Measurements from ENCODE around the gene SART1. TPM values are rescaled to one million over a fixed set of nuclear protein-coding genes. Genes with fewer than 3 reads are reported as not detected.
A peak's percentile ranks its signal among the peaks of the same experiment; 100 is the strongest.

Gene SART1, protein sequence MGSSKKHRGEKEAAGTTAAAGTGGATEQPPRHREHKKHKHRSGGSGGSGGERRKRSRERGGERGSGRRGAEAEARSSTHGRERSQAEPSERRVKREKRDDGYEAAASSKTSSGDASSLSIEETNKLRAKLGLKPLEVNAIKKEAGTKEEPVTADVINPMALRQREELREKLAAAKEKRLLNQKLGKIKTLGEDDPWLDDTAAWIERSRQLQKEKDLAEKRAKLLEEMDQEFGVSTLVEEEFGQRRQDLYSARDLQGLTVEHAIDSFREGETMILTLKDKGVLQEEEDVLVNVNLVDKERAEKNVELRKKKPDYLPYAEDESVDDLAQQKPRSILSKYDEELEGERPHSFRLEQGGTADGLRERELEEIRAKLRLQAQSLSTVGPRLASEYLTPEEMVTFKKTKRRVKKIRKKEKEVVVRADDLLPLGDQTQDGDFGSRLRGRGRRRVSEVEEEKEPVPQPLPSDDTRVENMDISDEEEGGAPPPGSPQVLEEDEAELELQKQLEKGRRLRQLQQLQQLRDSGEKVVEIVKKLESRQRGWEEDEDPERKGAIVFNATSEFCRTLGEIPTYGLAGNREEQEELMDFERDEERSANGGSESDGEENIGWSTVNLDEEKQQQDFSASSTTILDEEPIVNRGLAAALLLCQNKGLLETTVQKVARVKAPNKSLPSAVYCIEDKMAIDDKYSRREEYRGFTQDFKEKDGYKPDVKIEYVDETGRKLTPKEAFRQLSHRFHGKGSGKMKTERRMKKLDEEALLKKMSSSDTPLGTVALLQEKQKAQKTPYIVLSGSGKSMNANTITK
- 10 to 100 TPM; 14.4 to 61.9 (median 26.4) TPM for total RNA-seq

DNA sequence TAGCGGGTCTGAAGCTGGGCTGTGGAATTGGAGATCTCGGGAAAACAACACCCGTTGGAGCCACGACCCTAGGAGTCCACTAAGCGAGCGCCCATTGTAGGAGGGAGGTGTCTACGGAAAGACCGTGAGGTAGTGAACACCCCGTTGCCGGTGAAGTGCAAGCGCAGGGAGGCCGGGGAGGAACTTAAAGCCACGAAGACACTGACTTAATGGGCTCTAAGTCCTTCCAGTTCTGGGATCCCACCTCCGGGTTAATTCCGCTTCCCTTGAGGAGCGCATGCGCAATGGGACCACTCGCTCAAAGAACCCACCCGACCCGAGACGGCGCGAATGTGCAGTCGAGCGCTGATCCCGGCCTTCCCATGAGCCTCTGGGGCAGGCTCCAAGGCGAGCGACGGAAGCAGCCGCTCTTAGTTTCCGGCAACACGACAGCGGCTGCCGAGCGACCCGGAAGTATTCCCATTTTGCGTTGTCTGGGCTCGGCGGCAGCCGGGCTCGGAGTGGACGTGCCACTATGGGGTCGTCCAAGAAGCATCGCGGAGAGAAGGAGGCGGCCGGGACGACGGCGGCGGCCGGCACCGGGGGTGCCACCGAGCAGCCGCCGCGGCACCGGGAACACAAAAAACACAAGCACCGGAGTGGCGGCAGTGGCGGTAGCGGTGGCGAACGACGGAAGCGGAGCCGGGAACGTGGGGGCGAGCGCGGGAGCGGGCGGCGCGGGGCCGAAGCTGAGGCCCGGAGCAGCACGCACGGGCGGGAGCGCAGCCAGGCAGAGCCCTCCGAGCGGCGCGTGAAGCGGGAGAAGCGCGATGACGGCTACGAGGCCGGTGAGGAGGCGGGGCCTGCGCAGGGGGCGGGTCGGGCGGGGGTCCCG is at the start of gene SART1:
Gene SART1 (plus strand): TSS at position 468 of the 874 bp plus-strand sequence. CDS start 47 bp downstream, at position 515.
- peak; percentile 60 to 68 for TF ChIP-seq POLR2A (IDR thresholded peaks at IDR 0.05)
- TF ChIP-seq, protein P1, sequence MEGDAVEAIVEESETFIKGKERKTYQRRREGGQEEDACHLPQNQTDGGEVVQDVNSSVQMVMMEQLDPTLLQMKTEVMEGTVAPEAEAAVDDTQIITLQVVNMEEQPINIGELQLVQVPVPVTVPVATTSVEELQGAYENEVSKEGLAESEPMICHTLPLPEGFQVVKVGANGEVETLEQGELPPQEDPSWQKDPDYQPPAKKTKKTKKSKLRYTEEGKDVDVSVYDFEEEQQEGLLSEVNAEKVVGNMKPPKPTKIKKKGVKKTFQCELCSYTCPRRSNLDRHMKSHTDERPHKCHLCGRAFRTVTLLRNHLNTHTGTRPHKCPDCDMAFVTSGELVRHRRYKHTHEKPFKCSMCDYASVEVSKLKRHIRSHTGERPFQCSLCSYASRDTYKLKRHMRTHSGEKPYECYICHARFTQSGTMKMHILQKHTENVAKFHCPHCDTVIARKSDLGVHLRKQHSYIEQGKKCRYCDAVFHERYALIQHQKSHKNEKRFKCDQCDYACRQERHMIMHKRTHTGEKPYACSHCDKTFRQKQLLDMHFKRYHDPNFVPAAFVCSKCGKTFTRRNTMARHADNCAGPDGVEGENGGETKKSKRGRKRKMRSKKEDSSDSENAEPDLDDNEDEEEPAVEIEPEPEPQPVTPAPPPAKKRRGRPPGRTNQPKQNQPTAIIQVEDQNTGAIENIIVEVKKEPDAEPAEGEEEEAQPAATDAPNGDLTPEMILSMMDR (IDR thresholded peaks at IDR 0.05) = peak in 1 of 6 experiments; percentile 18
- H3K27ac ChIP-seq = peak within 1 kb of the TSS; percentile 83 to 96 (median 92)
- H3K27me3 ChIP-seq = no peaks in the 10 kb centered on the region
- peak; percentile 95 to 99 (median 98) for DNase-seq
- peaks cover 6 to 20% (median 18%) of the 10 kb centered on the region in 4 donors for H3K4me1 ChIP-seq
- H3K9me3 ChIP-seq = no peaks in the 10 kb centered on the region
- H3K36me3 ChIP-seq = peaks cover 0 to 29% (median 0%) of the 10 kb centered on the region in 3 donors
- H3K4me3 ChIP-seq = peak within 1 kb of the TSS; percentile 77 to 100 (median 96)

DNA sequence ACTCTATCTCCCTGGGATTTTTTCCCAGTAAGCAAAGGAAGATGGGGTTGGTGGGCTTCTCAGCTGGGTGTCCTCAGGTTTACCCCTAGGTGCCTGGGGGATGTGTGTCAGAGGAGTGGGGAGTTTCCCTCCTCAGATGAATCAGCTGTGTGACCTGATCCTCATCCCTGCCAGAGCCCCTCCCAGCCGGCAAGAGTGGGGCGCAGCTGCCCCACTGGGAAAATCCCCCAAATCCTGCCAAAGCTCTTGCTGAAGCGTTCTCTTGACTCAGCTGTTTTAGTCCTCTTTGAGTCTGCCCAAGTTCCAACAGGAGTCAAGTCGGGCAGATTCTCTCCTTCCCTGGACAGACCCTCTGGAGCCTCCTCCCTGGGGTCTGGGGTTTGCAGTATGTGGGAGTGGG is 48.7 kb upstream of the SART1 start:
- TF ChIP-seq, protein P1 (IDR thresholded peaks at IDR 0.05) = no peak
- TF ChIP-seq POLR2A (IDR thresholded peaks at IDR 0.05) = no peak
- no peak overlapping the region for H3K27ac ChIP-seq

DNA sequence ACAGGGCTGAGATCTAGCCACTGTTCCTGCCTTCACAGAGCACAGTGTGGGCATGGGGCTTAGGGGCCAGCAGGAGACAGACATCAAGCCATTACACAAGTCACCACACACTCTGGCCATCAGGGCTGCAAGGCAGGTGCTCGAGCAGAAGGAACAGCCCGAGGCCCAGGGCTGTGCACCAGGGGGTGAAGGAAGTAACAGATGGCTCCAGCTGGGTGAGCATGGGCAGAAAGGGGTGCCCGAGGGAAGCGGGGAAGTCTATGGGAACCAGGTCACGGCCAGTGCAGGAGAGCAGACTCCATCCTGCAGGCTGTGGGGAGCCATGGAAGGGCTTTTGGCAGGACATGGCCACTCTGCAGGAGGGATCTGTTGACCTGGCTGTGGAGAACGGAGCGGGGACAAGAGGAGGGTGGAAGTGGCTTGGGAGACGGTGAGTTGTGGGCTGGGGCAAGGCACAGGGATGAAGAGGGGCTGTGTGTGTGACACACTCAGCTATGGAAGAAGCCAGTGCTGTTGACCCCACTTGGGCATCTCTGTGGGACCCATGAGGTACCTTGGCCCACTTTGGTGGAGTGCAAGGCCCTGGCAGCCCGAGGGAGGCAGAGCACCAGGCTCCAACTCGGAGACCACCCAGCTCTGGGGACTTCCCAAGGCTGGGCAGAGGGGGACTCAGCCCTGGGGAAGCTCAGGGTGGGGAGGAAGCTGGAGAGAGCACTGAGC is 46.3 kb upstream of the SART1 start:
- H3K27me3 ChIP-seq = no peaks in the 10 kb centered on the region
- H3K4me3 ChIP-seq = no peak overlapping the region
- H3K9me3 ChIP-seq = no peaks in the 10 kb centered on the region
- H3K4me1 ChIP-seq = peaks cover 2 to 43% (median 16%) of the 10 kb centered on the region in 4 donors
- H3K27ac ChIP-seq = peak overlapping the region; percentile 60 to 81 (median 70)
- TF ChIP-seq, protein P1 (IDR thresholded peaks at IDR 0.05) = no peak
- no peak for TF ChIP-seq POLR2A (IDR thresholded peaks at IDR 0.05)
- no peaks in the 10 kb centered on the region for H3K36me3 ChIP-seq
- DNase-seq = no peak

More for the DNA sequence above, 48.7 kb upstream of the SART1 start:
- Histone ChIP-seq H3K9me3 (no peaks in the 10 kb centered on the region), H3K36me3 (no peaks in the 10 kb centered on the region), H3K27me3 (no peaks in the 10 kb centered on the region), H3K4me3 (no peak overlapping the region), H3K4me1 (peaks cover 2 to 36% (median 9%) of the 10 kb centered on the region in 4 donors)
- no peak for DNase-seq

DNA sequence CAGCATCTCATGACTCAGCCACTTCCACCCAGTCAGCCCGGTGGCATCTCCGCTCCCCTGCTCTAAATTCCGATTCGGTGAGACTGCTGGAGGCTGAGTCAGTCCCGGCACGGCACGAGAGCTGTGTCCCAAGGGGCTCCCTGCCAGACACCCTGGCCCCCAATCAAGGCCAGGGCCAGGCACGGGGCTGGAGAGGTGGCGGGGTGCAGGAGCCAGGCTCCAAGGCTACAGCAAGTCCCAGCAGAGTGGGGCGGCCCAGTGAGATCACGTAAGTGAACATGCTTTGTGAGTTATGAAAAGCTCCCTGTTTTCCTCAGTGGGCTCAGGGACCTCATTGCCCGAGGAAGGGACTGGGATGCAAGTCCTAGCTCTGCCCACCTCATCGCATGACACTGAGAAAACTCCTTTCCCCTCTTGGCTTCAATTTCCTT is 45.7 kb upstream of the SART1 start:
- Histone ChIP-seq H3K4me3 (no peak overlapping the region), H3K36me3 (no peaks in the 10 kb centered on the region), H3K27ac (peak overlapping the region; percentile 60 to 81 (median 70)), H3K4me1 (peaks cover 2 to 49% (median 21%) of the 10 kb centered on the region in 4 donors), H3K27me3 (no peaks in the 10 kb centered on the region), H3K9me3 (no peaks in the 10 kb centered on the region)
- DNase-seq = peak; percentile 31 to 75 (median 56)
- TF ChIP-seq, protein P1 (IDR thresholded peaks at IDR 0.05) = no peak
- no peak for TF ChIP-seq POLR2A (IDR thresholded peaks at IDR 0.05)

All from Peyer's patch (tissue), 4 donors.